HUES64 (cell line): ENCODE measurements around the gene CDH18.

Source experiments
- H3K27ac ChIP-seq: 2 replicates; pipeline ENCODE4 v1.7.0; 2013; ENCODE audit warnings: low read depth, low read length, inconsistent platforms
- H3K27me3 ChIP-seq: 2 replicates; pipeline ENCODE4 v1.6.1; 2013; ENCODE audit warnings: mild to moderate bottlenecking, low read length; ENCODE audit not compliant: insufficient read depth
- H3K36me3 ChIP-seq: 2 replicates; pipeline ENCODE4 v1.6.1; 2013; ENCODE audit warnings: mild to moderate bottlenecking, low read length; ENCODE audit not compliant: insufficient read depth
- H3K4me1 ChIP-seq: 2 replicates; pipeline ENCODE4 v1.6.1; 2013; ENCODE audit warnings: mild to moderate bottlenecking, low read length, moderate library complexity; ENCODE audit not compliant: insufficient read depth
- H3K4me3 ChIP-seq: 2 replicates; pipeline ENCODE4 v1.5.1; 2013; ENCODE audit warnings: mild to moderate bottlenecking, low read length, moderate library complexity
- H3K9ac ChIP-seq: 2 replicates; pipeline ENCODE4 v1.6.1; 2013; ENCODE audit warnings: mild to moderate bottlenecking, low read depth, low read length
- H3K9me3 ChIP-seq: 2 replicates; pipeline ENCODE4 v1.6.1; 2013; ENCODE audit warnings: low read depth, low read length; ENCODE audit not compliant: insufficient read depth
- WGBS: fragments of 150-250, 120-280 bp; methylation state at CpG from one replicate; pipeline ENCODE4 v1.1.7; 2013; ENCODE audit warnings: missing lambda C conversion rate; 5-methylcytosine and 5-hydroxymethylcytosine counted together

The CDH18 gene

DNA sequence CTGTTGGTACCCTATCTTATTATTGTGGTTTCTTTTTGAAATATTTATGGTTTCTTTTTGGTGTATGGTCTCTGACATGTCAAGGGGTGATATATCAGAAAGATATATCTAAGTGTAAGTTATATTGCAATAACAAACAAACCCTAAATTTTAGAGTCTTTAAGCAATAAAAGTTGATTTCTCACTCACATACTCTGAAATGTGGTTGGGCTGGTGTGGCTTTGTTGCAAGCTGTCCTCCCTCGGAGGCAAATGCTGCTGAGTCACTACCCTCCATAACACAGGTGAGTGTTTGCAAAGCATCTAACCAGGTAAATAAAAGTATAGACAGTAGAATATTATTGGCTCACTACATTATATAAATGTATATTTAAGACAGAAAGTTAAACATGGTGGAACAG is 253.2 kb downstream of the CDH18 start:
- Histone ChIP-seq H3K9ac (no peak overlapping the region), H3K27me3 (no peaks in the 10 kb centered on the region), H3K27ac (no peak overlapping the region), H3K4me3 (no peak overlapping the region), H3K4me1 (peaks cover 6% of the 10 kb centered on the region; the same call in 1 of the 2 replicates), H3K9me3 (peaks cover 19% of the 10 kb centered on the region), H3K36me3 (no peaks in the 10 kb centered on the region)
- no CpG with 5 or more reads among the region's 1 CpG for WGBS

DNA sequence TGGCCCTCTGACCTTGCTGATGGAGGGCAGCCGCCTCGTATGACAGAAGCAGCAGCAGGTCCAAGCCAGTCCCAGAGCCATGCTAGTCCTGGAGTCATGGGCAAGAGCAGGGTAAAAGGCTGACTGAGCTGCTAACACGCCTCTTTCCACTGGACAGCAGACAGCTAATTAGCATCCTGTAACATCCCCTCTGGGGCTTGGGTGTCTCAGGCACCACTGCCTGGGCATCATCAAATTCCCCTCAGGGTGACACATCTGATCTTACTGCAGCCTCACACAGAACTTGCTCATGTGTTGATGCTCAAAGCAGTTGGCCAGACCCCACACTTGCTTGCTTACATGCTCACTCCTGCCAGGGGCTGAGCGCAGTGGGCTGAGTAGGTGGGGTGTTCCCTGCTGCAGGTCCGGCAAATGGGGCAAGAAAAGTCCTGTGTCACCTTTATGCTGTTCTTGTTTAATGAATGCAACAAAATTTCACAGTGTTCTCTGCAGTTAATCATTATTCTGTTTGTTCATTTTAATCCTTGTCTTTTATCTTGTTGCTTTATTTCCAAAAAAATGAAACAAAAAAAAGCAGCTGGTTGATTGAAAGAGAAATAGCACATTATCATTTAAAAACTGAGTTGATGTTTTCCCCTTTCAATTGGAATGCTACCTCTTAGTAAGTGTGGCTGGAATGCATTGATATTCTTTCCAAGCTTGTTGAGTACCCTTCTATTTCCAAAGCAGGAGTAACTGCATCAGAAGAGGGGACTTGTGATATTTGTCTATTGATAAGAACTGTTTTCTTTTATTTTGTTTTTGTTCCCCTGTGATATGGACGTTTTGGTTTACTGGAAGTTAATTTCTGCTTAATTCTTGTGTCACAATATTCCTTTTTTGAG is 254.1 kb downstream of the CDH18 start:
- Histone ChIP-seq H3K4me3 (no peak overlapping the region), H3K36me3 (no peaks in the 10 kb centered on the region), H3K4me1 (peaks cover 6% of the 10 kb centered on the region; the same call in 1 of the 2 replicates), H3K9ac (no peak overlapping the region), H3K27ac (peak overlapping the region; percentile 60; the same call in 1 of the 2 replicates), H3K27me3 (no peaks in the 10 kb centered on the region), H3K9me3 (peaks cover 19% of the 10 kb centered on the region)
- 85% methylated on average over 6 of the region's 6 CpGs for WGBS

DNA sequence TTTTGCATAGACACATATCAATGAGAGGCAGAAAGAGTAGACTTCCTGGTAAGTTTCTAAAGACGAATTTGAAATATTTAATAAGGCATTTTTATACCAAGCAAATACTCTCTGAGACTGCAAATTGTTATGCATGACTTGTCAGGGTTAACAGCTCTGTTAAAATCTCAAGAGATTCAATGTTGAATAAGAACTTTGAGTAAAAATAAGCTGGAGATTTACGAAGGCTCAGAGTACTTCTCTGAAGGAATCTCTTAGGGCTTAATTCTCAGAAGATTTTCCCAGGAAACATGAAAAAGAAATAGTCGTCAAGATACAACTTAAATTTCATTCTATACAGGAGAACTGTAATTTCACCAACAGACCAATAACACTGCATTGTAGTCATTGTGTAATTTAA is 259.4 kb downstream of the CDH18 start:
- WGBS, result 98% methylated on average over 2 of the region's 3 CpGs
- Histone ChIP-seq H3K36me3 (no peaks in the 10 kb centered on the region), H3K9me3 (peaks cover 10% of the 10 kb centered on the region), H3K27ac (no peak overlapping the region; the same call in 1 of the 2 replicates), H3K4me3 (no peak overlapping the region), H3K27me3 (no peaks in the 10 kb centered on the region), H3K4me1 (0 out of 2 replicates have a peak, but pooled peaks cover 4% of the 10 kb centered on the region), H3K9ac (no peak overlapping the region)

DNA sequence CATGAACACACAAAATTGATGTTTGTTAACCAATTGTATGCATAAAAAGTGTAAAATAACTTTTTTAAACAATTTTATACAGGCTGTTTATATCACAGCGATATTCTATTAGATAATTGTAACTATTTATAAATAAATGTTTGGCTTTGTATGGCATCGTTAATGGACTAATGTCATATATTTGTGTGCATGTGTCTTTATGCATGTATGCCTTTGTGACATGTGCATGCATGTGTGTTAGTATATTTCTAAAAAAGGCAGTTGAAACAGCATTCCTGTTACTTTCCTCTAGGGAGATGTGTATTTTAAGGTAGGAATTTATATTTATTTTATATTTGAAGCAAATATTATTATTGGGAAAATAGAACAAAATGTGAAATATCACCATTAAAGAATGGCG is 268.9 kb downstream of the CDH18 start:
- Histone ChIP-seq H3K27ac (no peak overlapping the region), H3K9me3 (no peaks in the 10 kb centered on the region), H3K4me3 (no peak overlapping the region), H3K9ac (no peak overlapping the region), H3K27me3 (no peaks in the 10 kb centered on the region), H3K4me1 (no peaks in the 10 kb centered on the region), H3K36me3 (no peaks in the 10 kb centered on the region)
- WGBS, result 100% methylated on average over 1 of the region's 3 CpGs

DNA sequence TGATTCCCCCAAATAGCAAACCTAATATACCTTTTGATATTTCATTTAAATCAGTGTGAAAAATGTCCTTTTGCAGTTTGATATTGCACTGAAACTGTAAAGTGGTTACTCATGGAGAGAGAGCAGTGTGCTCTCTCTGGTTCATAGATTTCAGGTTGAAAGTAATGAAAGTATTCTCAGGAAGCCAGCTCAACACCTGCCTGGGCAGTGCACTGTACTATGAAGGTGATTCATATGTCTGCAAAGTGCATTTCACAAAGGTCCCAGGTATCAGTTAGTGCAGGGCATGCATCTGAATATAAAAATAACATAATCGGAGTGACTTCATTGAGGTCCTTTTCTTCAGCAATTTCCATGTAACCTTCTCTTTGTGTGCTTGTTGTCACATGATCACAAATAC is 274.3 kb downstream of the CDH18 start:
- Histone ChIP-seq H3K4me3 (no peak overlapping the region), H3K27ac (no peak overlapping the region), H3K27me3 (no peaks in the 10 kb centered on the region), H3K9ac (no peak overlapping the region), H3K9me3 (peaks cover 8% of the 10 kb centered on the region; the same call in 1 of the 2 replicates), H3K4me1 (no peaks in the 10 kb centered on the region), H3K36me3 (no peaks in the 10 kb centered on the region)
- WGBS, result 95% methylated on average over 1 of the region's 1 CpG

DNA sequence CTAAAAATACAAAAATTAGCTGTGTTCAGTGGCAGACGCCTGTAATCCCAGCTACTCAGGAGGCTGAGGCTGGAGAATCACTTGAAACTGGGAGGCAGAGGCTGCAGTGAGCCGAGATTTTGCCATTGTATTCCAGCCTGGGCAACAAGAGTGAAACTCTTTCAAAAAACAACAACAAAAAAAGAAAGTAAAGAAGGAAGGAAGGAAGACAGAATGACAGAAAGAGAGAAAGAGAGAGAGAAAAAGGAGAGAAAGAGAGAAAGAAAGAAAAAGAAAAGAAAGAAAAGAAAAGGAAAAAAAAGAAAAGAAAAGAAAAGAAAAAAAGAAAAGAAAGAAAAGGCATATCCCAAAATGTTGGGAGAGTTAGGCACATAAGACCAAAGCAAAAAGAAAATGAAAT is 278.6 kb downstream of the CDH18 start:
- Histone ChIP-seq H3K36me3 (no peaks in the 10 kb centered on the region), H3K4me3 (no peak overlapping the region), H3K9me3 (peaks cover 8% of the 10 kb centered on the region; the same call in 1 of the 2 replicates), H3K27ac (no peak overlapping the region), H3K9ac (no peak overlapping the region), H3K4me1 (no peaks in the 10 kb centered on the region), H3K27me3 (no peaks in the 10 kb centered on the region)
- WGBS, result 88% methylated on average over 2 of the region's 2 CpGs

DNA sequence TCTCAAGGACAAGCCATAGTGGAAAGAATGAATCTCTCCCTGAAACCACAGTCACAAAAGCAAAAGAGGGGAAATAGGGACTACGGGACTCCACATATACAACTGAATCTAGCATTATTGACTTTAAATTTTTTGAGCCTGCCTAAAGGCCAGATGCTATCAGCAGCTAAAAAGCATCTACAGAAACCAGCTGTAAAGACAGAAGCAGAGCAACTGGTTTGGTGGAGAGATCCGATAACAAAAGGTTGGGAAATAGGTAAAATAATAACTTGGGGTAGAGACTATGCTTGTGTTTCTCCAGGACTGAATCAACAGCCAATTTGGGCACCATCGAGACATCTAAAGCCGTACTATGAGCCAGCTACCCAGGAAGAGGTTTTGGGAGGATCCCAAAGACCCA is 281.2 kb downstream of the CDH18 start:
- H3K9ac ChIP-seq, result no peak overlapping the region
- no peaks in the 10 kb centered on the region for H3K4me1 ChIP-seq
- 93% methylated on average over 4 of the region's 4 CpGs for WGBS
- no peak overlapping the region for H3K4me3 ChIP-seq
- no peaks in the 10 kb centered on the region for H3K36me3 ChIP-seq
- no peak overlapping the region for H3K27ac ChIP-seq
- no peaks in the 10 kb centered on the region for H3K27me3 ChIP-seq
- H3K9me3 ChIP-seq, result peaks cover 11% of the 10 kb centered on the region; the same call in 1 of the 2 replicates

DNA sequence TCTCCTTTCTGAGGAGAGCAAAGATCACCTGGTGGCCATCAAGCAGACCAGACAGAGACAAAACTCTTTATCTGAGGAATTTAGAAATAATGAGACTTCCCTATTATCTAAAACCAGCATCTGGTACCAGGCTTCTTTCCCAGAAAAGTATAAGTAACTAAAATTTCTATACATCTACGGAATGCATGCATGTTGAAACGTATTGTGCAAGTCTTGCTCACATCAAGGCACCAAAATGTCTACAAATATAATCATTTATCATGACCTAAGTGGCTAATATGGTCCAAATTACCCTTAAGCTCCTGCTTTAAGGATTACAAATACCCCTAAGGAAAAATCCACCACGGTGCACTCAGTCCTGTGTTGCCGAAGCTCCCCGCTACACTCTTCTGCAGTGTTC is 286.3 kb downstream of the CDH18 start:
- Histone ChIP-seq H3K9ac (no peak overlapping the region), H3K27me3 (no peaks in the 10 kb centered on the region), H3K4me3 (no peak overlapping the region), H3K4me1 (no peaks in the 10 kb centered on the region), H3K36me3 (no peaks in the 10 kb centered on the region), H3K27ac (no peak overlapping the region), H3K9me3 (peaks cover 3% of the 10 kb centered on the region; the same call in 1 of the 2 replicates)
- WGBS, result 98% methylated on average over 5 of the region's 5 CpGs

DNA sequence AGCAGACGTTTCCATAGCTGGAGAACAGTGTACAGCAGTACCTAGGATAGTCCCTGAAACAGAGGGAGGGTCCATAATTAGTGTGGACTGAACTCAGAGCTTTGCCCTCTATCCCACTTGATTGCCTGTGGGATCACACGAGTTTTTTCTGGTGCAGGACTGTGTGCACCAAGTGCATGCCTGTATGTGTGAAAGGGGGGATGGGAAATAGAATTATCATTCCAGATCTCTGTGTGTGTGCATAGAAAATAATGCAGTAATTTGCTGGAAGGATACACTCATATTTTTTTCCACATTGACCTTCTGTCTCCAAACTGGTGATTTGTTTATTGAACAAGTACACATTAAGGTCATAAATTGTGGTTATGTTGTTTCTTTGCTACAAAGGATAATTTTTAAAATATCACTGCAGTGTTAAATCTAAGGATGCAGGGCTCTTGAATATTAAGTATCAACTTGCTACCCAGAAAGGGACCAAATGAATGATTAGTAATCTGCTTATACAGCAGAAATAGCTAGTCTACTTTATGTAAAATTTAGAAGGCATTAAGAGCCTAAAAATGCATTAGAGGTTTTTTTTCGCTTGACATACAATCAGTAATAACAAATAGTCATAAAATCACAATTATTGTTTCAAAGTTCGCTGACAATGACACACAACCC is 292.9 kb downstream of the CDH18 start:
- Histone ChIP-seq H3K9ac (no peak overlapping the region), H3K27me3 (no peaks in the 10 kb centered on the region), H3K4me3 (no peak overlapping the region), H3K9me3 (no peaks in the 10 kb centered on the region), H3K4me1 (peaks cover 15% of the 10 kb centered on the region; the same call in 1 of the 2 replicates), H3K27ac (no peak overlapping the region), H3K36me3 (no peaks in the 10 kb centered on the region)
- 91% methylated on average over 4 of the region's 4 CpGs for WGBS

DNA sequence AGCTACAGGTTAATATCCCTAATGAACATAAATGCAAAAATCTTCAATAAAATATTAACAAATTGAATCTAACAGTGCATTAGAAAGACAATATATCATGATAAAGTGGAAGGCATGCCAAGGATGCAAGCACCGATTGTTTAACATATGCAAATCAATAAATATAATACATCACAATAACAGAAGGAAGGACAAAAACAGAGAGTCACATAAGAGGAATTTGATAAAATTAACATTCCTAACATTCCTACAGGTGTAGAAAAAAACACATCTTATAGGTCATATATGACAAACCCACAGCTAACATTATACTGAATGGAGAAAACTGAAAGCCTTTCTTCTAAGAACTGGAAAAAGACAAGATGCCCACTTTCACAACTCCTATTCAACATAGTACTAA is 297.0 kb downstream of the CDH18 start:
- peak overlapping the region; percentile 58 for H3K27ac ChIP-seq
- no peaks in the 10 kb centered on the region for H3K36me3 ChIP-seq
- WGBS, result no CpG with 5 or more reads among the region's 1 CpG
- H3K4me3 ChIP-seq, result no peak overlapping the region
- H3K9me3 ChIP-seq, result no peaks in the 10 kb centered on the region
- H3K9ac ChIP-seq, result peak overlapping the region; percentile 26; the same call in 1 of the 2 replicates
- H3K27me3 ChIP-seq, result no peaks in the 10 kb centered on the region
- H3K4me1 ChIP-seq, result peaks cover 15% of the 10 kb centered on the region; the same call in 1 of the 2 replicates

DNA sequence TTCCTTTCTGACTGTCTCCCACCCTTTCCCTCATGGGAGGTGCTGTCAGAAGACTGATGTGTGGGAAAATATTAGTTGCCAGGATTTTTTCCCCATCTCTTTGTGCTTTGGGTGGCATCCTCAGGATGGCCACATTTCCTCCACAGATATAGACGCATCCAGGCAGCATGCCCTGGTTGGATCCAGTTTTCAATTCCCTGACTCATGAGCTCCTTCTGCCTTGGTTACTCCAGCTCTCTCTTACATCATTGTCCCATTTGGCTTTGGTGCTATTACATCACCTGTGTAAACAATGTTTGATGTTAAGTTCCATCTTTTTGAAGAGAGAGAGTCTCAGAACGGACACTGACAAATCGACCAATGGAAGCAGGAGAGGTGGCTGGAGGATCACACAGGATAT is 302.5 kb downstream of the CDH18 start:
- WGBS, result 97% methylated on average over 3 of the region's 3 CpGs
- peaks cover 3% of the 10 kb centered on the region; the same call in 1 of the 2 replicates for H3K4me1 ChIP-seq

More for the DNA sequence above, 302.5 kb downstream of the CDH18 start:
- Histone ChIP-seq H3K9me3 (no peaks in the 10 kb centered on the region), H3K4me3 (no peak overlapping the region), H3K36me3 (no peaks in the 10 kb centered on the region), H3K27me3 (no peaks in the 10 kb centered on the region), H3K9ac (no peak overlapping the region), H3K27ac (no peak overlapping the region)
